Esophagus muscularis mucosa (tissue), 4 donors: Measurements from ENCODE around the gene TRAPPC14.

Experiments
- CTCF ChIP-seq, 3 experiments: fragments of 200-600 bp in 2 of 3; fragments of 450-650 bp in 1 of 3; sonication (generic) in 2 of 3; IDR thresholded peaks; one replicate each; pipeline ENCODE4 v1.5.1; 2017 to 2019; ENCODE audit warnings: antibody characterized with exemption in 3 of 3, mild to moderate bottlenecking in 2 of 3, moderate library complexity in 1 of 3
- EP300 ChIP-seq: sonication (generic); formaldehyde crosslinking; IDR thresholded peaks from one replicate; pipeline ENCODE4 v1.6.1; 2017; ENCODE audit warnings: antibody characterized with exemption
- POLR2A ChIP-seq: fragments of 450-650 bp; IDR thresholded peaks from one replicate; pipeline ENCODE4 v1.6.1; 2017; ENCODE audit warnings: antibody characterized with exemption, moderate library complexity, mild to moderate bottlenecking, low read depth
- POLR2AphosphoS5 ChIP-seq, 2 donors: sonication (generic); formaldehyde crosslinking; IDR thresholded peaks; one replicate each; pipeline ENCODE4 v1.6.1; 2017; ENCODE audit warnings: antibody characterized with exemption in 2 of 2

- TF ChIP-seq CTCF (IDR thresholded peaks at IDR 0.05) (no peak), POLR2A (no peak), EP300 (no peak), POLR2AphosphoS5 (IDR thresholded peaks at IDR 0.05) (no peak)
Observed at GRCh38 chr7:100171087-100171681, 12.7 kb upstream of the TRAPPC14 start.
